ENCODE results near the gene OR2B6.

The OR2B6 gene

DNA sequence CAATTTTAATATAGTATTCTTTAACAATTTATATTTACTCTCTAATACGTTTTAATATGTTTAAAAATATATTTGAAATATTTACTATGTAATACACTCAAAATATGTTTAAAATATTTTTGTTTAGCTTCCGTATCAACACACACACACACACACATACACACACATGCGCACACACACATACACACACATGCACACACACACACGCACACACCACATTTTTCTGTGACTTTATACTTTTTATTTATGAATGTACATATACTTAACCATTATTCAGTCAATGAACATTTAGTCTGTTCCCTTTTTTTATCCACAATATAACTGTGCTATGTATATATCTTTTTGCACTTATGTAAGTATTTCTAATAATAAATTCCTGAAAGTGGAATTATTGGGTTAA, 15.7 kb downstream of the OR2B6 start:
- H3K4me3 ChIP-seq (replicated peaks; ENCODE audit: insufficient read depth, low read length): no peak overlapping the region
- no peak overlapping the region for H3K27ac ChIP-seq (replicated peaks)
- DNase-seq (ENCODE audit: low read depth in 1 of 2, low spot score in 1 of 2): no peak
- no peaks in the 10 kb centered on the region for H3K27me3 ChIP-seq (ENCODE audit: insufficient read depth, poor library complexity, severe bottlenecking)
- TF ChIP-seq, protein P1, sequence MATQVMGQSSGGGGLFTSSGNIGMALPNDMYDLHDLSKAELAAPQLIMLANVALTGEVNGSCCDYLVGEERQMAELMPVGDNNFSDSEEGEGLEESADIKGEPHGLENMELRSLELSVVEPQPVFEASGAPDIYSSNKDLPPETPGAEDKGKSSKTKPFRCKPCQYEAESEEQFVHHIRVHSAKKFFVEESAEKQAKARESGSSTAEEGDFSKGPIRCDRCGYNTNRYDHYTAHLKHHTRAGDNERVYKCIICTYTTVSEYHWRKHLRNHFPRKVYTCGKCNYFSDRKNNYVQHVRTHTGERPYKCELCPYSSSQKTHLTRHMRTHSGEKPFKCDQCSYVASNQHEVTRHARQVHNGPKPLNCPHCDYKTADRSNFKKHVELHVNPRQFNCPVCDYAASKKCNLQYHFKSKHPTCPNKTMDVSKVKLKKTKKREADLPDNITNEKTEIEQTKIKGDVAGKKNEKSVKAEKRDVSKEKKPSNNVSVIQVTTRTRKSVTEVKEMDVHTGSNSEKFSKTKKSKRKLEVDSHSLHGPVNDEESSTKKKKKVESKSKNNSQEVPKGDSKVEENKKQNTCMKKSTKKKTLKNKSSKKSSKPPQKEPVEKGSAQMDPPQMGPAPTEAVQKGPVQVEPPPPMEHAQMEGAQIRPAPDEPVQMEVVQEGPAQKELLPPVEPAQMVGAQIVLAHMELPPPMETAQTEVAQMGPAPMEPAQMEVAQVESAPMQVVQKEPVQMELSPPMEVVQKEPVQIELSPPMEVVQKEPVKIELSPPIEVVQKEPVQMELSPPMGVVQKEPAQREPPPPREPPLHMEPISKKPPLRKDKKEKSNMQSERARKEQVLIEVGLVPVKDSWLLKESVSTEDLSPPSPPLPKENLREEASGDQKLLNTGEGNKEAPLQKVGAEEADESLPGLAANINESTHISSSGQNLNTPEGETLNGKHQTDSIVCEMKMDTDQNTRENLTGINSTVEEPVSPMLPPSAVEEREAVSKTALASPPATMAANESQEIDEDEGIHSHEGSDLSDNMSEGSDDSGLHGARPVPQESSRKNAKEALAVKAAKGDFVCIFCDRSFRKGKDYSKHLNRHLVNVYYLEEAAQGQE (IDR thresholded peaks at IDR 0.05; ENCODE audit: insufficient replicate concordance, low read depth): no peak
- TF ChIP-seq GABPA (IDR thresholded peaks at IDR 0.05; ENCODE audit: low read depth): no peak
- TF ChIP-seq POLR2AphosphoS5 (IDR thresholded peaks at IDR 0.05; ENCODE audit: low read depth): no peak

DNA sequence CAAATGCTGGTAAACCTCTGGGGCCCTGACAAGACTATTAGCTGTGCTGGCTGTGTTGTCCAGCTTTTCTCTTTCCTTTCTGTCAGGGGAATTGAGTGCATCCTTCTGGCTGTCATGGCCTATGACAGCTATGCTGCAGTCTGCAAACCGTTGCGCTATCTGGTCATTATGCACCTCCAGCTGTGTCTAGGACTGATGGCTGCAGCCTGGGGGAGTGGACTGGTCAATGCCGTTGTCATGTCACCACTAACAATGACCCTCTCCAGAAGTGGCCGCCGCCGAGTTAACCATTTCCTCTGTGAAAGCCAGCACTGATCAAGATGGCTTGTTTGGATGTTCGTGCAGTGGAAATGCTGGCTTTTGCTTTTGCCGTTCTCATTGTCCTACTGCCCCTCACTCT, 20.3 kb downstream of the OR2B6 start:
- TF ChIP-seq SPI1 (IDR thresholded peaks at IDR 0.05; ENCODE audit: borderline replicate concordance, low read depth) (no peak), CTCF (IDR thresholded peaks at IDR 0.05; ENCODE audit: insufficient read depth, low read length) (no peak), POLR2AphosphoS5 (IDR thresholded peaks at IDR 0.05; ENCODE audit: low read depth) (no peak), GABPA (IDR thresholded peaks at IDR 0.05; ENCODE audit: low read depth) (no peak)
- TF ChIP-seq, protein P1 (IDR thresholded peaks at IDR 0.05; ENCODE audit: insufficient replicate concordance, low read depth): no peak
- no peak for DNase-seq (ENCODE audit: low read depth in 1 of 2, low spot score in 1 of 2)
- Histone ChIP-seq H3K27ac (replicated peaks) (no peak overlapping the region), H3K27me3 (ENCODE audit: insufficient read depth, poor library complexity, severe bottlenecking) (no peaks in the 10 kb centered on the region), H3K4me3 (replicated peaks; ENCODE audit: insufficient read depth, low read length) (no peak overlapping the region)

- no peak for DNase-seq (ENCODE audit: low read depth in 1 of 2, low spot score in 1 of 2)
- no peak overlapping the region for H3K4me3 ChIP-seq (replicated peaks; ENCODE audit: insufficient read depth, low read length)
- H3K27me3 ChIP-seq (ENCODE audit: insufficient read depth, poor library complexity, severe bottlenecking): no peaks in the 10 kb centered on the region
- no peak overlapping the region for H3K27ac ChIP-seq (replicated peaks)
- TF ChIP-seq POLR2AphosphoS5 (IDR thresholded peaks at IDR 0.05; ENCODE audit: low read depth) (no peak), GABPA (IDR thresholded peaks at IDR 0.05; ENCODE audit: low read depth) (no peak), SPI1 (IDR thresholded peaks at IDR 0.05; ENCODE audit: borderline replicate concordance, low read depth) (no peak), CTCF (IDR thresholded peaks at IDR 0.05; ENCODE audit: insufficient read depth, low read length) (no peak)
- TF ChIP-seq, protein P1 (IDR thresholded peaks at IDR 0.05; ENCODE audit: insufficient replicate concordance, low read depth): no peak
These were observed 21.7 kb downstream of the OR2B6 start for GRCh38 chr6:27978705-27979104.

GRCh38 chr6:27980111-27980510, 23.1 kb downstream of the OR2B6 start:
- TF ChIP-seq CTCF (IDR thresholded peaks at IDR 0.05; ENCODE audit: insufficient read depth, low read length): no peak
- TF ChIP-seq SPI1 (IDR thresholded peaks at IDR 0.05; ENCODE audit: borderline replicate concordance, low read depth): no peak
- TF ChIP-seq, protein P1 (IDR thresholded peaks at IDR 0.05; ENCODE audit: insufficient replicate concordance, low read depth): no peak
- H3K27me3 ChIP-seq (ENCODE audit: insufficient read depth, poor library complexity, severe bottlenecking): no peaks in the 10 kb centered on the region
- H3K4me3 ChIP-seq (replicated peaks; ENCODE audit: insufficient read depth, low read length): no peak overlapping the region
- DNase-seq (ENCODE audit: low read depth in 1 of 2, low spot score in 1 of 2): no peak
- H3K27ac ChIP-seq (replicated peaks): no peak overlapping the region

Measured in HL-60 (cell line).